ENCODE measurements around the gene MLC1.

GRCh38 chr22:50064453-50064852, 20.8 kb downstream of the MLC1 start:
- TF ChIP-seq CTCF (IDR thresholded peaks at IDR 0.05) = no peak
- TF ChIP-seq ZFX (IDR thresholded peaks at IDR 0.05; ENCODE audit: borderline replicate concordance) = no peak
